Liver (tissue), 3 donors: Measurements from ENCODE around the gene TAF8.

Source experiments
- ATF3 ChIP-seq: IDR thresholded peaks from 2 replicates; pipeline ENCODE4 v1.6.1; 2016; ENCODE audit warnings: antibody characterized with exemption
- CTCF ChIP-seq: fragments of 150-350 bp; IDR thresholded peaks from 2 replicates; pipeline ENCODE4 v1.5.1; 2017; ENCODE audit warnings: improper control_type of control experiment, low read depth, low read length; ENCODE audit not compliant: missing input control
- EGR1 ChIP-seq, 2 donors: IDR thresholded peaks; 2 replicates each; pipeline ENCODE4 v1.6.1; 2016 to 2018; ENCODE audit warnings: antibody characterized with exemption in 2 of 2, low read depth in 2 of 2
- FOXA1 ChIP-seq: IDR thresholded peaks from 2 replicates; pipeline ENCODE4 v1.6.1; 2016; ENCODE audit warnings: antibody characterized with exemption
- HNF4A ChIP-seq, 2 donors: conservative IDR thresholded peaks; 2 replicates each; pipeline ENCODE4 v1.6.1; 2016; ENCODE audit warnings: antibody characterized with exemption in 2 of 2, mild to moderate bottlenecking in 2 of 2
- JUND ChIP-seq, 2 donors: IDR thresholded peaks; 2 replicates each; pipeline ENCODE4 v1.6.1; 2016; ENCODE audit warnings: antibody characterized with exemption in 2 of 2
- NR2F2 ChIP-seq: IDR thresholded peaks from 2 replicates; pipeline ENCODE4 v1.6.1; 2016; ENCODE audit warnings: antibody characterized with exemption
- RAD21 ChIP-seq, 2 donors: IDR thresholded peaks; 2 replicates each; pipeline ENCODE4 v1.6.1; 2016; ENCODE audit warnings: antibody characterized with exemption in 2 of 2, mild to moderate bottlenecking in 2 of 2
- REST ChIP-seq: IDR thresholded peaks from 2 replicates; pipeline ENCODE4 v1.6.1; 2016; ENCODE audit warnings: antibody characterized with exemption, mild to moderate bottlenecking
- SP1 ChIP-seq: IDR thresholded peaks from 2 replicates; pipeline ENCODE4 v1.6.1; 2018; ENCODE audit warnings: antibody characterized with exemption, mild to moderate bottlenecking
- TAF1 ChIP-seq: conservative IDR thresholded peaks from 2 replicates; pipeline ENCODE4 v1.6.1; 2016; ENCODE audit warnings: antibody characterized with exemption, mild to moderate bottlenecking
- YY1 ChIP-seq: IDR thresholded peaks from 2 replicates; pipeline ENCODE4 v1.6.1; 2016; ENCODE audit warnings: antibody characterized with exemption, mild to moderate bottlenecking
- TF ChIP-seq, protein P1 (sequence below): IDR thresholded peaks from 2 replicates; pipeline ENCODE4 v1.6.1; 2016; ENCODE audit warnings: antibody characterized with exemption
- donor health status: healthy.
- donor health status: healthy.

- TF ChIP-seq CTCF (no peak), REST (no peak), NR2F2 (no peak), SP1 (no peak), YY1 (no peak), RAD21 (IDR thresholded peaks at IDR 0.05) (no peak), EGR1 (IDR thresholded peaks at IDR 0.05; ENCODE audit: low read depth in 2 of 2) (no peak), ATF3 (no peak), JUND (IDR thresholded peaks at IDR 0.05) (no peak), HNF4A (conservative IDR thresholded peaks at IDR 0.05) (no peak), TAF1 (no peak), FOXA1 (no peak)
- TF ChIP-seq, protein P1, sequence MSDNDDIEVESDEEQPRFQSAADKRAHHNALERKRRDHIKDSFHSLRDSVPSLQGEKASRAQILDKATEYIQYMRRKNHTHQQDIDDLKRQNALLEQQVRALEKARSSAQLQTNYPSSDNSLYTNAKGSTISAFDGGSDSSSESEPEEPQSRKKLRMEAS: no peak
Observed at GRCh38 chr6:42010909-42011308, 39.4 kb upstream of the TAF8 start.
